T-helper 1 cell treated with Interleukin-12 subunit alpha and Interleukin-12 subunit beta and Interleukin-4 antibody, amounts not matched to agents 30 μg/mL and 1 μg/mL, for 36 hours (primary cell): Measurements from ENCODE around the gene UNC5C.

Experiments
- H3K27ac Mint-ChIP-seq: one replicate; pipeline ENCODE4 v1.8.0; 2021; ENCODE audit warnings: mild to moderate bottlenecking, mixed read lengths
- H3K27me3 Mint-ChIP-seq: one replicate; pipeline ENCODE4 v1.8.0; 2021; ENCODE audit warnings: low read depth, mixed read lengths
- H3K36me3 Mint-ChIP-seq: one replicate; pipeline ENCODE4 v1.8.0; 2021; ENCODE audit warnings: low read depth, mixed read lengths
- H3K4me1 Mint-ChIP-seq: one replicate; pipeline ENCODE4 v1.8.0; 2021; ENCODE audit warnings: low read depth, mixed read lengths
- H3K4me3 Mint-ChIP-seq: one replicate; pipeline ENCODE4 v1.8.0; 2021; ENCODE audit warnings: mild to moderate bottlenecking, moderate library complexity, mixed read lengths
- H3K9me3 Mint-ChIP-seq: one replicate; pipeline ENCODE4 v1.8.0; 2021; ENCODE audit warnings: mixed read lengths

Gene UNC5C

DNA sequence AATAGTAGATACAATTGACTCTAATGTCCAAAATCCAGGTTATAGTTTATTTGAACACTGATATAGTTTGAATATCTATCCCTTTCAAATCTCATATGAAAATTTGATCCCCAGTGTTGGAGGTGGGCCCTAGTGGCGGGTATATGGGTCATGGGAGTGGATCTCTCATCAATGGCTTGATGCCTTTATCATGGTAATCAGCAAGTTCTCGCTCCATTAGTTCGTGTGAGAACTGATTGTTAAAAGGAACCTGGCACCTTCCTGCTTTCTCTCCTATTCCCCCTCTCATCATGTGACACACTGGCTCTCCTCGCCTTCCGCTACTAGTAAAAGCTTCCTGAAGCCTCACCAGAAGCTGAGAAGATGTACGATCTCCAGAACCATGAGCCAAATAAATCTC, 70.1 kb downstream of the UNC5C start:
- H3K4me3 Mint-ChIP-seq, result no peak overlapping the region

DNA sequence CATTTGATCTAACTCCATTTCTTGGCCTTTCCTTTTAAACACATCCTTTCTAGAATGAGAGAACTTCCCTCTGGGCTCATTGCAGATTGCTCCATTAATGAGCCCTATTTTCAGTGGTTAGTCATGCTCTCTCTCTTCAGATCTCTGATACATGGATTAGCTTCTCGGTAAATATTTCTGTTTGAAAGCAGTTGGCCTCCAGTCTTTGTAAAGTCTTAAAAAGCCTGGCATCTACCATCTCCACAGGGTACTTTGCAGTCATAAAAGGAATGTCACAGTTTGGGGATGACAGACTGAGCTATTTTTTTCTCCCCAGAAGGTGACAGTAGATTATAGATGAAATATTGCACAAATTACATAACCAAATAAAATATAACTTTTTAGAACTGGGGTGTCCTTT, 72.7 kb downstream of the UNC5C start:
- Mint-ChIP-seq H3K27me3 (no peaks in the 10 kb centered on the region), H3K9me3 (no peaks in the 10 kb centered on the region), H3K4me3 (no peak overlapping the region), H3K36me3 (no peaks in the 10 kb centered on the region), H3K4me1 (no peaks in the 10 kb centered on the region), H3K27ac (no peak overlapping the region)

More for the DNA sequence above, 70.1 kb downstream of the UNC5C start:
- Mint-ChIP-seq H3K27me3 (no peaks in the 10 kb centered on the region), H3K36me3 (no peaks in the 10 kb centered on the region), H3K4me1 (no peaks in the 10 kb centered on the region), H3K27ac (no peak overlapping the region), H3K9me3 (no peaks in the 10 kb centered on the region)

DNA sequence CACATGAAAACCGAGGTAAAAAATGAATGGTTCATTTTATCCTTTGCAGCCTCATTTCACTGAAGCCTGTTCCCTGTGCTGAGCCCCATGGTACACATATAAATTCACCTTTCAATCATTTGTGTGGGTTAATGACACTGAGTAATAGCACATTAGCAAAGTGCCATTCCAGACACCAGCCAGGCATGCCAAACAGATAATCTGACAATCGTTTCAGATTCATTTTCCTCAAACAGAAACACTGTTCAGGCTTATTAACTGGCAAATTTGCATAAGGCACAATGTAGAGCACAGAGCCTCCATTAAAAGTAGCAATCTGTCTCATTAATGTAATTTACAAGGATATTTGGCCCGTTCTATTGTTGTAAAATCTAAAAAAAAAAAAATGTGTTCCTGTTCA, 76.2 kb downstream of the UNC5C start:
- Mint-ChIP-seq H3K36me3 (no peaks in the 10 kb centered on the region), H3K9me3 (no peaks in the 10 kb centered on the region), H3K27ac (no peak overlapping the region), H3K4me3 (no peak overlapping the region), H3K4me1 (no peaks in the 10 kb centered on the region), H3K27me3 (no peaks in the 10 kb centered on the region)

DNA sequence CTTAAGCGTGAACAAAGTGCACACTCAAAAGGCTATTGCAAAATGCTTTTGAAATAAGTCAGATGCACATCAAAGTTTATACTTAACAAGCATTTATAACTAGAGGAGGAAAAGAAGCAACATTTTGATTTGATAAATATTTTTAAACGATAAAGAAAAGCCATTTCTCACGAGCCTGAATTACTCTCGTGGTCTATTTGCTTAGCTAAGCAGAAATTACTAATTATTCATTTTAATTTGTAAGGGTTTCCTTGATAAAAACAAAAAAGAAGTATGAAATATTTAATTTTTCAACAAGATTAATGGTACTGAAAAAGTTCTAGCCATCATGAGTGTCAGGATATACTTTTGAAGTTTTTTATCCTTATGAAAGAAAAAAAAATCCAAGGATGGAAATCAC, 78.2 kb downstream of the UNC5C start:
- no peaks in the 10 kb centered on the region for H3K27me3 Mint-ChIP-seq
- no peaks in the 10 kb centered on the region for H3K36me3 Mint-ChIP-seq
- H3K4me3 Mint-ChIP-seq, result no peak overlapping the region
- no peaks in the 10 kb centered on the region for H3K9me3 Mint-ChIP-seq
- no peak overlapping the region for H3K27ac Mint-ChIP-seq
- H3K4me1 Mint-ChIP-seq, result no peaks in the 10 kb centered on the region

- no peaks in the 10 kb centered on the region for H3K36me3 Mint-ChIP-seq
- H3K4me3 Mint-ChIP-seq, result no peak overlapping the region
- no peaks in the 10 kb centered on the region for H3K27me3 Mint-ChIP-seq
- H3K4me1 Mint-ChIP-seq, result no peaks in the 10 kb centered on the region
- H3K9me3 Mint-ChIP-seq, result no peaks in the 10 kb centered on the region
- H3K27ac Mint-ChIP-seq, result no peak overlapping the region
Observed at GRCh38 chr4:95469617-95470016, 79.2 kb downstream of the UNC5C start.

DNA sequence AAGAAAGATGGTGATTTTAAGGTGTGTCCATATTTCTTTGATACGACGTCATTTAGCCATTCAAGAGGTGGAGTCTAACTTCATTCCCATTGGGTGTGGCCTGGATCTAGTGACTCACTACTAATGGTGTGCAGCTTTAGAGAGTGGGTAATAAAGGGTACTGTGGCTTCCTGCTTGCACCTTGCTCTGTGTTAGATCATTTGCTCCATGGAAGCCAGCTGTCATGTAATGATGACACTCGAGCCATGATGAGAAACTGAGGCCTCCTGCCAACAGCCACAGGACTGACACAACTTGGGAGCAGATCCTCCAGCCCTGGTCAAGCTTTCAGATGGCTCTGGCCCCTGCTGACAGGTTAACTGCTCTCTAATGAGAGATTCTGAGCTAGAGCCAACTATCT, 82.0 kb downstream of the UNC5C start:
- no peaks in the 10 kb centered on the region for H3K36me3 Mint-ChIP-seq
- no peak overlapping the region for H3K27ac Mint-ChIP-seq
- no peaks in the 10 kb centered on the region for H3K4me1 Mint-ChIP-seq
- H3K9me3 Mint-ChIP-seq, result no peaks in the 10 kb centered on the region
- H3K27me3 Mint-ChIP-seq, result no peaks in the 10 kb centered on the region
- no peak overlapping the region for H3K4me3 Mint-ChIP-seq

GRCh38 chr4:95465010-95465409, 83.8 kb downstream of the UNC5C start:
- Mint-ChIP-seq H3K4me3 (no peak overlapping the region), H3K27me3 (no peaks in the 10 kb centered on the region), H3K27ac (no peak overlapping the region), H3K4me1 (no peaks in the 10 kb centered on the region), H3K36me3 (no peaks in the 10 kb centered on the region), H3K9me3 (no peaks in the 10 kb centered on the region)

- Mint-ChIP-seq H3K27ac (no peak overlapping the region), H3K4me3 (no peak overlapping the region), H3K36me3 (no peaks in the 10 kb centered on the region), H3K4me1 (no peaks in the 10 kb centered on the region), H3K9me3 (no peaks in the 10 kb centered on the region), H3K27me3 (no peaks in the 10 kb centered on the region)
Observed at GRCh38 chr4:95462921-95463320, 85.9 kb downstream of the UNC5C start.

DNA sequence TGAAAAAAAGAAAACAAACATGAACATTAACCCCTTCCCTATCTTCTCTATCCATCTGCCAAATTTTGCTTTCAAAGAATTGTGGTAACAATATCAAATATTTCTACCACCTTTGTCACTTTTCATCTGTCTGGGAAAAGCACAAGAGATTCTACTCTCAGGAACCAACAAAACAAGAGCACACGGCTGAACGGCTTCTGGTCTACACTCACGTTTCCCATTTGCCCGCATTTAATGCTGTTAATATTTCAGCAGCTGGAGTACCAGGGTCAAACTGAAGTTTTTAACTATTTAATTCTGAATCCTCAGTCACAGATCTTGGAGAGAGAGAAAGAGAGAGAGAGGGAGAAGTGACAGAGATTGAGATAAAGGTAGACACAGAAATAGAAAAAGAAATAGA, 91.4 kb downstream of the UNC5C start:
- Mint-ChIP-seq H3K4me3 (no peak overlapping the region), H3K9me3 (no peaks in the 10 kb centered on the region), H3K4me1 (no peaks in the 10 kb centered on the region), H3K27me3 (no peaks in the 10 kb centered on the region), H3K36me3 (no peaks in the 10 kb centered on the region), H3K27ac (no peak overlapping the region)

GRCh38 chr4:95450294-95450693, 98.5 kb downstream of the UNC5C start:
- H3K9me3 Mint-ChIP-seq, result no peaks in the 10 kb centered on the region
- no peaks in the 10 kb centered on the region for H3K36me3 Mint-ChIP-seq
- H3K27ac Mint-ChIP-seq, result no peak overlapping the region
- H3K27me3 Mint-ChIP-seq, result no peaks in the 10 kb centered on the region
- H3K4me1 Mint-ChIP-seq, result no peaks in the 10 kb centered on the region
- H3K4me3 Mint-ChIP-seq, result no peak overlapping the region

DNA sequence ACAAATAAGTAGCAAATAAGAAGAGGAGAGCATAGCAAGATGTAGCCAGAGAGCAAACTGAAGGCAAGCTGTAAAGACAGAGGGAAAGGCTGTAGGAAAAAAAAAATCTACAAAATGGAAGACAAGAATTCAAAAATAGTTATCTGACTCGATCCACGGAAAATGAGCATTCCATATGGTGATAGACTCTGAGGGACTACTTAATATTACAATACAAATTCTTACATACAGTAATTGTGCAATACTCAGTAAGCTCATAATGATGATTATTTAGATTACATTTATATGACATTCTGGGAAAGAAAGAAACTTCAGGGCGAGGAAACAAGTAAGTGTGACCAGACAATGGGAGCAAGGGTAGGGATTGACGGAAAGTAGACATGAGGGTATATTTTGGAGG, 102.6 kb downstream of the UNC5C start:
- no peak overlapping the region for H3K27ac Mint-ChIP-seq
- H3K36me3 Mint-ChIP-seq, result no peaks in the 10 kb centered on the region
- H3K4me1 Mint-ChIP-seq, result no peaks in the 10 kb centered on the region
- no peaks in the 10 kb centered on the region for H3K27me3 Mint-ChIP-seq
- H3K4me3 Mint-ChIP-seq, result no peak overlapping the region
- H3K9me3 Mint-ChIP-seq, result no peaks in the 10 kb centered on the region

DNA sequence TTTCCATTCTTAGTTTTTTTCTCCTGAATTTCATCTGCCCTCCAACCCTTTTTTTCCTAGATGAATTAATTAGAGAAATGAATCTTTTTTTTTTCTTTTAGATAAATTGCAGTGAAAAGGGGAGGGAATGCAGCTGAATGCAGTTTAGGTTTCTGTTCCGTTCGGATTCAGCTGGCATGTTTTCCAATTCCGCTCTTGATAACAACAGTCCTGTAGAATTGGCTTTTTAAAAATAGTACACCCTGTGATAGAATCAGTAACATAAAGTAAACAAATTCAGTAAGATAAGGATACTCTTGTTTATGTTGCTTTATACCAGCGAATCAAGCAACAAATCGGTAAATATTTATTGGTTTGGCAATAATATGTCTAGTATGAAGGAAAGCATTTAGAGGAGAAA, 103.5 kb downstream of the UNC5C start:
- H3K4me3 Mint-ChIP-seq, result no peak overlapping the region
- H3K27ac Mint-ChIP-seq, result no peak overlapping the region
- no peaks in the 10 kb centered on the region for H3K4me1 Mint-ChIP-seq
- H3K36me3 Mint-ChIP-seq, result no peaks in the 10 kb centered on the region
- no peaks in the 10 kb centered on the region for H3K9me3 Mint-ChIP-seq
- no peaks in the 10 kb centered on the region for H3K27me3 Mint-ChIP-seq

DNA sequence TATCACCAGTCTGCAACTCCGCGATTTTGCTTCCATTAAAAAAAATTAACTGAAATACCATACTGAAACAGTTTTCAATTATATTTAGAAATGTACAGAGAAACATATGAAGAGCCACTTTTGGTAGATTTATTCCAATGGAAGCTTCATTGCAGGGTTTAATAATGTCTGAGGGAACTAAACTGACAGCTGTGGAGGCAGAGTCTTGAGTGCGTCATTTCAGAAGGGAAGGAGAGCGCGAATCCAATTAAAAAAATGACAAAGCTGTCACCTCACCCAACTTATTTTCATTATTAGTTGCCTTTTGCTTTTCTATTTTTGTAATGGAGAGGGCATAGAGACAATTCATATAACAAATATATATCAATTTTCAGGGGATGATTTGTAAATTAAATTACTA, 104.0 kb downstream of the UNC5C start:
- no peaks in the 10 kb centered on the region for H3K4me1 Mint-ChIP-seq
- no peaks in the 10 kb centered on the region for H3K36me3 Mint-ChIP-seq
- H3K27ac Mint-ChIP-seq, result no peak overlapping the region
- no peaks in the 10 kb centered on the region for H3K9me3 Mint-ChIP-seq
- no peak overlapping the region for H3K4me3 Mint-ChIP-seq
- H3K27me3 Mint-ChIP-seq, result no peaks in the 10 kb centered on the region

DNA sequence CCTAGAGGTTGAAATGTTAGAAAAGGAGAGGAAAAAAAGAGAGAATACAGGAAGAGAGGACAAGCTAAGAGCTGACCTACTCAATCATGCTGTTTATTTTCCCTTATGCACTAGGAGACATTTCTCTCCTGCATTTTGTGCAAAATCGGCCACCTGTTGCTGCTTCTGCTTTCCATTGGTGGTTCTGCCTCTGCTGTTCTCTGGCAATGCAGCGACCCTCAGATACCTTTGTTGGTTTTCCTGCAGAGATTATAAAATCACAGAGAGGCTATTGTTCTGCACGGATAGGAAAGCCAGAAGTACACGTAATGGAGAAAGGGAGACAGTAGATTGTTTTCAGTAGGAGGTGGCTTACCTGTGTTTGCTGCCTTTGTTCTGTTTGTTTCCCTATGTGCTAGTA, 108.9 kb downstream of the UNC5C start:
- no peaks in the 10 kb centered on the region for H3K9me3 Mint-ChIP-seq
- no peak overlapping the region for H3K4me3 Mint-ChIP-seq
- no peaks in the 10 kb centered on the region for H3K4me1 Mint-ChIP-seq
- H3K36me3 Mint-ChIP-seq, result no peaks in the 10 kb centered on the region
- H3K27ac Mint-ChIP-seq, result no peak overlapping the region
- no peaks in the 10 kb centered on the region for H3K27me3 Mint-ChIP-seq

DNA sequence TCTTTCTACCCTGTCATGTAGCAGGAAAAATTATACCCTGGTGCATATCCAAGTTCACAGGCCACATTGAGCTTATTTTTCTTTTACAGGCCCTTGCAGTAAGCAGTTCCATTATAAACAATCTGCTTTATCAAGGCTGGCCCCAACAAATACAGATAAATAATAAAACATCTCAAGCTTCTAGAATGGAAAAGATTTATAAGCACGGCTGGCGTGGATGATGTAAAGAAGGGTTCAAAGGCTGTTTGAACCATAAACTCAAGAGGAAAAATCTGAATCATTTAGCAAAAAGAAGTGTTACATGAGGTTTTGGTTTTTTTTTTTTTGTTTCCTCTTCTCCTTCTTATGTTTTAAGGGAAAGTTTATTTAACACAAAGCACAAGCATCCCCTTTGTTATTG, 109.7 kb downstream of the UNC5C start:
- H3K4me3 Mint-ChIP-seq, result no peak overlapping the region
- no peaks in the 10 kb centered on the region for H3K9me3 Mint-ChIP-seq
- H3K27ac Mint-ChIP-seq, result no peak overlapping the region
- H3K4me1 Mint-ChIP-seq, result no peaks in the 10 kb centered on the region
- no peaks in the 10 kb centered on the region for H3K27me3 Mint-ChIP-seq
- no peaks in the 10 kb centered on the region for H3K36me3 Mint-ChIP-seq

DNA sequence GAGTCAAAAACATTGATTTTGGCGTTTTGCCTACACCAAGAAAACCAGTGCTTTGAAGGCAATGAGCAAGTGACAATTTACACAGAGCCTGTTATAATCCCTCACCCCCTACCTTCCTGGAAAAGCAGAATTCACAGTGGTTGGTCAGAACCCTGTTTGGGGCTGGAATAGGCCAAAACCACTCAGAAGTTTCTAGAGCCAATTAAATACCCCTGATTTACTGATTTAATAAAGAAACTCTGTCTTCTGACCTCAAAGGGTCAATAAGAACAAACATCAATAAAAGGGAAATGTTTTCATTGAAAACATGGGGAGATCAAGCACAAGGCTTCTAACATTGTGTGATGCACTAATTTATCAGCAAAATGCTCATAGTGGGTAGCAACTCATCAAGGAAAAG, 116.3 kb downstream of the UNC5C start:
- Mint-ChIP-seq H3K27ac (no peak overlapping the region), H3K9me3 (no peaks in the 10 kb centered on the region), H3K27me3 (peaks cover 3% of the 10 kb centered on the region), H3K4me3 (no peak overlapping the region), H3K4me1 (no peaks in the 10 kb centered on the region), H3K36me3 (no peaks in the 10 kb centered on the region)
